Immature natural killer cell (primary cell): ENCODE results near the gene RAP1GAP. TPM values are rescaled to one million over a fixed set of nuclear protein-coding genes. Genes with fewer than 3 reads are reported as not detected.
"Not testable (repeated sequence)": the region's sequence is repeated elsewhere in the genome, so short reads cannot be mapped to it uniquely, and the experiment has no call there.

Experiments
- DNase-seq, 3 donors: peaks; one replicate each; pipeline ENCODE4 v3.0.0; 2022; ENCODE audit warnings: mixed read lengths in 1 of 3
- H3K27ac Mint-ChIP-seq, 6 donors: one replicate each; pipeline ENCODE4 v1.8.0; 2020; ENCODE audit warnings: mixed read lengths in 6 of 6, mild to moderate bottlenecking in 5 of 6, inconsistent platforms in 4 of 6, moderate library complexity in 3 of 6
- H3K27me3 Mint-ChIP-seq, 3 donors: one replicate each; pipeline ENCODE4 v1.8.0; 2020 to 2021; ENCODE audit warnings: low read depth in 3 of 3, mild to moderate bottlenecking in 3 of 3, mixed read lengths in 3 of 3, moderate library complexity in 3 of 3, inconsistent platforms in 1 of 3
- H3K36me3 Mint-ChIP-seq, 3 donors: one replicate each; pipeline ENCODE4 v1.8.0; 2020; ENCODE audit warnings: mixed read lengths in 3 of 3, inconsistent platforms in 2 of 3, mild to moderate bottlenecking in 2 of 3
- H3K4me1 Mint-ChIP-seq, 2 donors: one replicate each; pipeline ENCODE4 v1.8.0; 2020; ENCODE audit warnings: inconsistent platforms in 2 of 2, mild to moderate bottlenecking in 2 of 2, mixed read lengths in 2 of 2, moderate library complexity in 1 of 2
- H3K4me3 Mint-ChIP-seq, 5 donors: one replicate each; pipeline ENCODE4 v1.8.0; 2020; ENCODE audit warnings: mild to moderate bottlenecking in 5 of 5, mixed read lengths in 5 of 5, inconsistent platforms in 3 of 5, moderate library complexity in 3 of 5
- H3K9me3 Mint-ChIP-seq, 6 donors: one replicate each; pipeline ENCODE4 v1.8.0; 2020; ENCODE audit warnings: mild to moderate bottlenecking in 6 of 6, mixed read lengths in 6 of 6, inconsistent platforms in 4 of 6, moderate library complexity in 3 of 6
- polyA plus RNA-seq, 3 donors: library from polyadenylated mRNA; unstranded; fragments of 300-500 nt; fragmentation: Illumina TruSeq; gene quantifications; one replicate each; pipeline ENCODE4 v1.2.3, GENCODE V29; 2021

The RAP1GAP gene
- polyA plus RNA-seq, 3 donors from 2014 or later: not detected

DNA sequence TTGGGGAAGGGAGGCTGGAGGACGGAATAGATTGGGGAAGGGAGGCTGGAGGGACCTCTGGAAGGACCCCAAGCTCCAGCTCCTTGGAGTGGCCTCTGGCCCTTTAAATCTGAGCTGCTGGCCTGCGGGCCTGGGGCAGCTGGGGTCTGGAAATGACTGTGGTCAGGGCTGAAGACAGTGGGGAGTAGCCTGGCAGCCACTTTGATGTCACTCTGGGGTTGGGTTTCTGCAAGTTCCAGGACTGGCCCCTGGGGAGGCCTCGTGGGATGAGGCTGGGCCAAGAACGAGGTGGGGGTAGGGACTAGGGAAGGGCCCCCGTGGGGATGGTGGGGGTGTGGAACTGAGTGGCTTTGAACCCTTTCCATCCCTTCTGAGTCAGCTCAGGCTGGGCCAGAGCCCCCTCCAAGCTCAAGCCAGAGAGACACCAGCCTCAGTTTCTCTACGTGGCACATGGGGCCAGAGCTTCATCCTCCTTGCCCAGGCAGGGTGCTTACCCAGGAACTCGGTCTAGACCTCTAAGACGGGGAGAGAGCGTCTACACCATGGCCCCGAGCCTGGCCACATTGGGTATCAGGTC is 100.3 kb downstream of the RAP1GAP start:
- Mint-ChIP-seq H3K36me3 (no peaks in the 10 kb centered on the region), H3K4me1 (no peaks in the 10 kb centered on the region), H3K9me3 (no peaks in the 10 kb centered on the region), H3K27ac (no peak overlapping the region), H3K4me3 (no peak overlapping the region), H3K27me3 (peaks cover 0 to 8% (median 7%) of the 10 kb centered on the region in 3 donors)
- no peak for DNase-seq

DNA sequence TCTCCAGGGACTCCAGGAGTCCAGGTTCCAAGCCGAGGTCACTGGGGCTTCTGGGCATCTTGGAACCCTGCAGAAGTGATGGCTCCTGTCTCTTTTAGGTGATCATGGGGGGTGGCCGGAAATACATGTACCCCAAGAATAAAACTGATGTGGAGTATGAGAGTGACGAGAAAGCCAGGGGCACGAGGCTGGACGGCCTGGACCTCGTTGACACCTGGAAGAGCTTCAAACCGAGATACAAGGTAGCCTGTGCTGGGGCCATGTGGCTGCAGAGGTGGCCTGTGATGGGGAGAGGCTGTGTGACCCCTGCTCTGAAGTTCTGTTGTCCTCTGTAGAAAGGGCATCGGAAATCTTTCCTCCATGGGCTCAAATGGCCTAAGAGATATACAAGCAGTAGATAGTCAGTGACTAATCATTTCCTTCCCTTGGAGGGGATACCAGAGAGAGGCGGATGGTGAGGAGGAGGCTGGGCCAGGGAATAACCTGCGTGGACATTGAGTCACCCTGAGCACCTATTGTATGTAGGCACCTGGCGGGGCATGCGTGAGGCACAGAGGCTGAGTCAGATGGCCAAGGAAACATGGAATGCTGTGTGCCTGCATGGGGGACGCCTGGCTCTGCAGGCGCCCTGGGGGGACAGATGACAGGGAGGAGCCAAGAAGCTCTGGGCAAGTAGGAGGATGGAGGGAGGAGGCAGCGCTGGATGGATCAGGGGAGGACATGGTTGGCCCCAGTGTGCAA is 101.0 kb downstream of the RAP1GAP start:
- DNase-seq: no peak
- peaks cover 0 to 8% (median 7%) of the 10 kb centered on the region in 3 donors for H3K27me3 Mint-ChIP-seq
- H3K4me3 Mint-ChIP-seq: no peak overlapping the region
- H3K9me3 Mint-ChIP-seq: no peaks in the 10 kb centered on the region
- H3K36me3 Mint-ChIP-seq: no peaks in the 10 kb centered on the region
- no peaks in the 10 kb centered on the region for H3K4me1 Mint-ChIP-seq
- H3K27ac Mint-ChIP-seq: no peak overlapping the region

- no peak overlapping the region for H3K27ac Mint-ChIP-seq
- DNase-seq: no peak
Measured at GRCh38 chr1:21567241-21568005, 101.7 kb downstream of the RAP1GAP start.

DNA sequence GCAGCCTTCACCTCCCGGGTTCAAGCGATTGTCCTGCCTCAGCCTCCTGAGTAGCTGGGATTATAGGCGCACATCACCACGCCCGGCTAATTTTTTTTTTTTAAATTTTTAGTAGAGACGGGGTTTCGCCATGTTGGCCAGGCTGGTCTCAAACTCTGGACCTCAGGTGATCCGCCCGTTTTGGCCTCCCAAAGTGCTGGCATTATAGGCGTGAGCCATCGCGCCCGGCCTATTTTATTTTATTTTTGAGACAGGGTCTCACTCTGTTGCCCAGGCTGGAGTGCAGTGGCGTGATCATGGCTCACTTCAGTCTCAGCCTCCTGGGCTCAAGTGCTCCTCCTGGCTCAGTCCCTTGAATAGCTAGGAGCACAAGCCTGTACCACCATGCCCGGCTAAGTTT is 102.8 kb downstream of the RAP1GAP start:
- not testable (repeated sequence) for DNase-seq, H3K36me3 Mint-ChIP-seq, H3K9me3 Mint-ChIP-seq

More at GRCh38 chr1:21567241-21568005, 101.7 kb downstream of the RAP1GAP start:
- Mint-ChIP-seq H3K9me3 (no peaks in the 10 kb centered on the region), H3K27me3 (peaks cover 0 to 6% (median 6%) of the 10 kb centered on the region in 3 donors), H3K4me1 (no peaks in the 10 kb centered on the region), H3K4me3 (no peak overlapping the region), H3K36me3 (no peaks in the 10 kb centered on the region)

GRCh38 chr1:21565285-21565684 is 103.9 kb downstream of the RAP1GAP start:
- DNase-seq: no peak
- no peaks in the 10 kb centered on the region for H3K9me3 Mint-ChIP-seq

More for the DNA sequence above, 102.8 kb downstream of the RAP1GAP start:
- H3K27ac Mint-ChIP-seq, H3K27me3 Mint-ChIP-seq, H3K4me3 Mint-ChIP-seq, H3K4me1 Mint-ChIP-seq: not testable (repeated sequence)

GRCh38 chr1:21564521-21565095 is 104.5 kb downstream of the RAP1GAP start:
- no peak overlapping the region for H3K27ac Mint-ChIP-seq
- no peaks in the 10 kb centered on the region for H3K4me1 Mint-ChIP-seq
- H3K27me3 Mint-ChIP-seq: peaks cover 0 to 6% (median 5%) of the 10 kb centered on the region in 3 donors
- no peak overlapping the region for H3K4me3 Mint-ChIP-seq
- DNase-seq: no peak
- H3K9me3 Mint-ChIP-seq: no peaks in the 10 kb centered on the region
- no peaks in the 10 kb centered on the region for H3K36me3 Mint-ChIP-seq

More at GRCh38 chr1:21565285-21565684, 103.9 kb downstream of the RAP1GAP start:
- Mint-ChIP-seq H3K4me3 (no peak overlapping the region), H3K4me1 (no peaks in the 10 kb centered on the region), H3K27ac (no peak overlapping the region), H3K36me3 (no peaks in the 10 kb centered on the region), H3K27me3 (peaks cover 0 to 6% (median 5%) of the 10 kb centered on the region in 3 donors)

DNA sequence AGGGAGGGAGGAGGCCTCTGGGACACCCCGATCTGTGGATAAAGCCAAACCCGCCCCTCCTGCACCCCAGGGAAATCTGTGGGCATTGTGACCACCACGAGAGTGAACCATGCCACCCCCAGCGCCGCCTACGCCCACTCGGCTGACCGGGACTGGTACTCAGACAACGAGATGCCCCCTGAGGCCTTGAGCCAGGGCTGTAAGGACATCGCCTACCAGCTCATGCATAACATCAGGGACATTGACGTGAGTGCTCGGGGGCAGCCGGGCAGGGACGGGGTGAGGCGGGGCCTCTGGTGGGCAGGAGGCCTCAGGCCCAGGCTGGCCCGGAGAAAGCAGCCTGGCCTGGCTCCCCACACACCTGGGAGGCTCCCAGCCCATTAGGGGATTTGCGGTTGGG is 105.2 kb downstream of the RAP1GAP start:
- Mint-ChIP-seq H3K27ac (no peak overlapping the region), H3K4me3 (no peak overlapping the region), H3K4me1 (no peaks in the 10 kb centered on the region), H3K27me3 (peaks cover 0 to 7% (median 6%) of the 10 kb centered on the region in 3 donors), H3K36me3 (no peaks in the 10 kb centered on the region), H3K9me3 (no peaks in the 10 kb centered on the region)
- DNase-seq: no peak

GRCh38 chr1:21562896-21563295 is 106.3 kb downstream of the RAP1GAP start:
- Mint-ChIP-seq H3K27ac (no peak overlapping the region), H3K9me3 (no peaks in the 10 kb centered on the region), H3K27me3 (peaks cover 0 to 9% (median 4%) of the 10 kb centered on the region in 3 donors), H3K36me3 (no peaks in the 10 kb centered on the region), H3K4me3 (no peak overlapping the region), H3K4me1 (no peaks in the 10 kb centered on the region)
- DNase-seq: no peak

DNA sequence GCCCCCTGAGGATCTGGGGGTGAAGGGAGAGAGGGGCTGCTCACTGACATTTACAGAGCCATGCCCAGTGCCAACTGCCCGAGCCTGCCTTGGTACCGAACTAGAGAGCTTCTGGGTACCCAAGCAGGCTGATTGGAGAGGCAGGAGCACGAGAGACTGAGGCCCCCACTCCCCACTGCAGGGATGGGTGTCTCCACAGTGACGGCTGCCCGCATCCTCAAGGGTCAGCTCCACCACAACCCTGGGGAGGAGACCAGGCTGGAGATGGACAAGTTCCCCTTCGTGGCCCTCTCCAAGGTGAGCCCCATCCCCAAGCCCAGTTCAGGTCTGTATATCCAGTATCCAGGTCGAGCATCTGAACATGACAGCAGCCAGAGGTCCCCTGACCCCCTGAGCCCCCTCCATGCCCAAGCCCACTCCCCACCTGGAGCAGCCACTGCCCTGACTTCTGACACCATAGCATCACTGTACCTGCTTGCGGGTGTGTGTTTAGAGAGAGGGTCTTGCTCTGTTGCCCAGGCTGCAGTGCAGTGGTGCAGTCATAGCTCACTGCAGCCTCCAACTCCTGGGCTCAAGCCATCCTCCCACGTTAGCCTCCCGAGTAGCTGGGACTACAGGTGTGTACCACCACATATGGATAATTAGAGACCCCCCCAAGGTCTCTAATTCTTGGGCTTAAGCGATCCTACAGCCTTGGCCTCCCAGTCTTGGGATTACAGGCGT is 108.1 kb downstream of the RAP1GAP start:
- no peak for DNase-seq
- H3K27ac Mint-ChIP-seq: no peak overlapping the region
- H3K9me3 Mint-ChIP-seq: no peaks in the 10 kb centered on the region
- no peaks in the 10 kb centered on the region for H3K4me1 Mint-ChIP-seq
- H3K27me3 Mint-ChIP-seq: peaks cover 2 to 11% (median 4%) of the 10 kb centered on the region in 3 donors
- no peak overlapping the region for H3K4me3 Mint-ChIP-seq
- H3K36me3 Mint-ChIP-seq: no peaks in the 10 kb centered on the region

GRCh38 chr1:21559788-21560567 is 109.2 kb downstream of the RAP1GAP start:
- H3K4me1 Mint-ChIP-seq: no peaks in the 10 kb centered on the region
- no peak overlapping the region for H3K27ac Mint-ChIP-seq
- no peaks in the 10 kb centered on the region for H3K36me3 Mint-ChIP-seq
- no peaks in the 10 kb centered on the region for H3K9me3 Mint-ChIP-seq
- H3K4me3 Mint-ChIP-seq: no peak overlapping the region
- no peak for DNase-seq
- H3K27me3 Mint-ChIP-seq: peaks cover under 1 to 11% (median 2%) of the 10 kb centered on the region in 3 donors

DNA sequence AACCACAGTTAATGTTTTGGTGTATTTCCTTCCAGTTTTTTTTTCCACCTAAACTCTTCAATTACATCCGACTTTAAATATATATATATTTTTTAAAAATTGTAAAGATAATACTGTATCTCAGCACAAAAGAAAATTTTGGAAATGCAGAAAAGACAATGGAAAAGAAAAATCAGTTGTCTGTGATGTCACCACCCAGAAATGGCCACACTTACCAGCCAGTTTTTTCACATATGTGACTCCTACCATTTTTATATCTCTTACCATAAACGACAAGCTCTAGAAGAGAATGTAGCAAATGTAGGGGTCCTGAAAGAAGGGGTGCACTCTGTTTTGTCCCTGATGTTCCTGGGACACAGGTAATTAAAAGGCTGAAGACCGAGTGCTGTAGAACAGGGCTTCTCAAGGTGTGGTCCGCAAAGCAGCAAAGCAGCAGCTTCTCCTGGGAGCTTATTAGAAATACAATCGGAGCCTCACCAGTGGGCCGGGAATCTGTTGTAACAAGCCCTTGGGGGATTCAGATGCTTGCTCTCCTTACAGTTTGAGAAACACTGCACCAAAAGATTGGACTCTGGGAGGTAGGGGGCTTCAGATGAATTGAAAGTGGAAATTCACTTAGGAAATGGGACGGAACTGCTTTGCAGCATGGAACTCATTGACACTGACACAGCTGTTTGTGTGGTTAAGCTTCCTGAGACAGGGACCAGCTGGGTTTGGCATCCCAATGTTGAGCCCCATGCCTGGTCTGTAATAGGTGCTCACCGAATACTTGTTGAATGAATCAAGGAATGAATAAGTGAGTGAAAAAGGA is 115.8 kb downstream of the RAP1GAP start:
- peaks cover 4 to 14% (median 8%) of the 10 kb centered on the region in 3 donors for H3K27me3 Mint-ChIP-seq
- H3K36me3 Mint-ChIP-seq: no peaks in the 10 kb centered on the region
- peaks cover 3 to 5% of the 10 kb centered on the region in 2 donors for H3K4me1 Mint-ChIP-seq
- peaks cover 0 to 2% (median 0%) of the 10 kb centered on the region in 6 donors for H3K9me3 Mint-ChIP-seq
- no peak overlapping the region for H3K27ac Mint-ChIP-seq
- no peak overlapping the region for H3K4me3 Mint-ChIP-seq
- DNase-seq: no peak

- Mint-ChIP-seq H3K36me3 (no peaks in the 10 kb centered on the region), H3K4me3 (no peak overlapping the region), H3K27ac (no peak overlapping the region), H3K27me3 (peaks cover 3 to 12% (median 8%) of the 10 kb centered on the region in 3 donors), H3K9me3 (peaks cover 0 to 2% (median 0%) of the 10 kb centered on the region in 6 donors), H3K4me1 (peaks cover 3 to 5% of the 10 kb centered on the region in 2 donors)
- no peak for DNase-seq
Measured at GRCh38 chr1:21552715-21553114, 116.4 kb downstream of the RAP1GAP start.
